NB4 (cell line): Measurements from ENCODE around the gene COA8.

Experiments
- DNase-seq: peaks from one replicate; pipeline ENCODE4 v3.0.0; 2010; ENCODE audit warnings: low read depth
- H3K4me3 ChIP-seq: one replicate; pipeline ENCODE4 v1.5.1; 2011; ENCODE audit warnings: mild to moderate bottlenecking, low read depth, low read length, moderate library complexity
- MYC ChIP-seq: IDR thresholded peaks from 2 replicates; pipeline ENCODE4 v1.6.1; 2011; ENCODE audit warnings: low read depth, low read length
- POLR2A ChIP-seq: IDR thresholded peaks from 2 replicates; pipeline ENCODE4 v1.6.1; 2011; ENCODE audit warnings: mild to moderate bottlenecking; ENCODE audit not compliant: insufficient read length; ENCODE audit errors: extremely low read depth
- TF ChIP-seq, protein P1 (sequence below): IDR thresholded peaks from one replicate; pipeline ENCODE4 v1.5.1; 2012; ENCODE audit warnings: low read depth, low read length
- TF ChIP-seq, protein P2 (sequence below): IDR thresholded peaks from 2 replicates; pipeline ENCODE4 v1.6.1; 2011; ENCODE audit warnings: low read depth, low read length

The COA8 gene

DNA sequence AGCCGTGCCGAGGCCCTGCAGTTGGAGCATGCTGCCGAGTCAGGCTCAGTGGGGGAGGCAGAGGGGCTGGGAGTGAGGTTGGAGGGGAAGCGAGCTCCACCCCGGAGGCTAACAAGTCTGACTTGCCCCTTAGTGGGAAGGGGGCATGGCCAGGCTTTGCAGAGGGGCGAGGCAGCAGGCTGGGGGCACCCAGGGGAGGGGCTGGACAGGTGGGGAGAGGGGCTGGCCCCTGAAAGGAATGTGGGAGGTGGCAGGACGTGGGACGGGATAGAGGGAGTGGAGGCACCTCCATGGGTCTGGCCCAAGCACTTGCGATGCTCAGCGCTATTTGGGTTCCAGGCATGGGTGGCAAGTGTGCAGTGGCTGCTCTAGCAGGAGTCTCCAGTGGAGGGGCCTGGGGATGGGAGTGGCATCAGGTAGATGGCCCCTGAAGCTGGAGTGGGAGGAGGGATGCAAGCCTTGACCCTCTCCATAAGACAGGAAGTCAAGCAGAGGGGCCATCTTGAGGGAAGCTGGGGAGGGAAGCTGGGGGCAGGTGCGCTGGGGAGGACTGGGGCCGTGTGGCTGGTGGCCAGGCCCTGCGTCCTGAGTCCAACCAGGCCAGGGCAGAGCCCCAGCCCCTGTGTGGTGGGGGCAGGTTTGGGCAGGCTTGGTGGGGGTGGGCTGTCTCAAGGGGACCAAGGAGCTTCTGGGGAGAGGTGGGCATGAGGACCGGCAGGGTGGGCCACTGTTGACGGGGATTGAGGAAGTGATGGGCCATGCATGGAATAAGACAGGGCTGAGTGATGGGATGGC lies 31.1 kb upstream of the COA8 start:
- DNase-seq = no peak
- H3K4me3 ChIP-seq = no peak overlapping the region
- TF ChIP-seq POLR2A (no peak), MYC (no peak)
- TF ChIP-seq, protein P1, sequence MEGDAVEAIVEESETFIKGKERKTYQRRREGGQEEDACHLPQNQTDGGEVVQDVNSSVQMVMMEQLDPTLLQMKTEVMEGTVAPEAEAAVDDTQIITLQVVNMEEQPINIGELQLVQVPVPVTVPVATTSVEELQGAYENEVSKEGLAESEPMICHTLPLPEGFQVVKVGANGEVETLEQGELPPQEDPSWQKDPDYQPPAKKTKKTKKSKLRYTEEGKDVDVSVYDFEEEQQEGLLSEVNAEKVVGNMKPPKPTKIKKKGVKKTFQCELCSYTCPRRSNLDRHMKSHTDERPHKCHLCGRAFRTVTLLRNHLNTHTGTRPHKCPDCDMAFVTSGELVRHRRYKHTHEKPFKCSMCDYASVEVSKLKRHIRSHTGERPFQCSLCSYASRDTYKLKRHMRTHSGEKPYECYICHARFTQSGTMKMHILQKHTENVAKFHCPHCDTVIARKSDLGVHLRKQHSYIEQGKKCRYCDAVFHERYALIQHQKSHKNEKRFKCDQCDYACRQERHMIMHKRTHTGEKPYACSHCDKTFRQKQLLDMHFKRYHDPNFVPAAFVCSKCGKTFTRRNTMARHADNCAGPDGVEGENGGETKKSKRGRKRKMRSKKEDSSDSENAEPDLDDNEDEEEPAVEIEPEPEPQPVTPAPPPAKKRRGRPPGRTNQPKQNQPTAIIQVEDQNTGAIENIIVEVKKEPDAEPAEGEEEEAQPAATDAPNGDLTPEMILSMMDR = no peak
- TF ChIP-seq, protein P2, sequence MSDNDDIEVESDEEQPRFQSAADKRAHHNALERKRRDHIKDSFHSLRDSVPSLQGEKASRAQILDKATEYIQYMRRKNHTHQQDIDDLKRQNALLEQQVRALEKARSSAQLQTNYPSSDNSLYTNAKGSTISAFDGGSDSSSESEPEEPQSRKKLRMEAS = no peak

DNA sequence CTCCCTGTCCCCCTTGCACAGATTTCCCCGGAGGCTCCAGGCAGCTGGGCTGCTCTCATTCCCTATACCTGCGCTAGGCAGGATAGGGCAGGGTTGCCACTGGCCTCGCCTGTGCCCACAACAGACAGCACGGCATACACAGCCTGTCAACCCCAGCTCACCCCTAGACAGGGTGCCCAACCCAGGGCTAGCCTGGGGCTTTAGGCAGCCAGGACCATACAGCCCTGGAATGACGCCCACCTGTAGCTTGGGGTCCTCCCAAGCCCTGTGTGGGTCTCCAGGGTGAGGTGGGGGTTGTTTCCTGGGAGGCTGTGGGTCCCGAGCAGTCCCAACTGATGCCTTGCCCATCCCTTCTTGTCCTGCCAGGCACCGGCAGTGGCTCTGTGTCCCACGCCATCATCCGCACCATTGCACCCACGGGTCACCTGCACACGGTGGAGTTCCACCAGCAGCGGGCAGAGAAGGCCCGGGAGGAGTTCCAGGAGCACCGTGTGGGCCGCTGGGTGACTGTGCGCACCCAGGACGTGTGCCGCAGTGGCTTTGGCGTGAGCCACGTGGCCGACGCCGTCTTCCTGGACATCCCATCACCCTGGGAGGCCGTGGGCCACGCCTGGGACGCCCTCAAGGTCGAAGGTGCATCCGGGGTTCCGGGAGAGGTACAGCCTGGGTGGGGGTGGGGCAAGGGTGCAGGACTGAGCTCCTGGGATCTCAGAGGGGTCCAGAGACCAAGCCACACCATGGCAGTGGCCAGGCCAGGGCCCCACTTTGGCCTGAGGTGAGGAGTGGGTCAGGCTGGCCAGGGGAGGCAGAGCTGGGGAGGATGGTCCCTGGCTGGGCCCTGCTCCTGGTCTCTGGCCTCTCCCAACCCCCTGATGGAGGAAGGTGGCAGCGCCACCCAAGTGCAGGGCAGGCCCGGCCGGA lies 30.3 kb upstream of the COA8 start:
- H3K4me3 ChIP-seq = no peak overlapping the region
- no peak for DNase-seq
- TF ChIP-seq MYC = no peak
- TF ChIP-seq, protein P1 = no peak
- no peak for TF ChIP-seq POLR2A
- TF ChIP-seq, protein P2 = no peak

DNA sequence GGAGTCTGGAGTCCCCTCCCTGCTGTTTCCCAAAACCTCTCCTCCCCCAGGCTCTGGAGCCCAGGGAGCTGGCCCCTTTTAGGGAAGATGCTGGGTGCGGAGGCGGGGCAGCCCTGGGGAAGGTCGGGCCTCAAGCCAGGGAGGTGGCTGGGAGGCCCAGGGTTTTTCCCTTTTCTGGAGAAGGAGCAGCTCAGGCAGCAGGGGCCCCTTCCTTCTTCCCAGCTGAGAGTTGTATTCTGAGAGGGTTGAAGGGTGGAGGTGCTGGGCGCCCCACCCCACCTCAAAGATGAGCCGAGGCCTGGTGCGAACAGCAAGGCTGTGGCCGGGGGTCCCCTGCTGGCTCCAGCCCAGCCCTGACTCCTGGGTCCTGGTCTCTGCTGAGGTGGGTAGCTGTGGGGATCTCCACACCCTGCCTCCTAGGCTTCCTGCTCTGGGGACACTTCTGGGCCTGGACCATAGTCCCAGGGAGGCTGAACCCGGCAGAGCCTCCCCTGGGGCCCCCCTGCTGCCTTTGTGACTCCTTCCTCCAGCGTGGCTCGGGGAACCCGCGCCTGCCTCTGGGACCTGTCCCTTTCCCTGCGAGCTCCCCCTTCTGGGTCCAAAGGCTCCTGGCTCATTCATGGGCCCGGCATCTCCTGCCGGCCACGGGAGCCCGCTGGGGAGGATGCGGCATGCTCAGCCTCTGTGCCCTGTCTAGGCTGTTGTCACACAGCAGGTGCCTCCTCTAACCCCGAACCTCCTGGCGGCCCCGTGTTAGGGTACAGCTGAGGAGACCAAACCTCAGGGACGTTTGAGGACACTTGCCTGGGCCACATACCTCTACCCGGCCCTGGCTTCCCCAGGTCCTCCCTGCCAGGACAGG lies 29.4 kb upstream of the COA8 start:
- TF ChIP-seq, protein P2 = no peak
- no peak for TF ChIP-seq POLR2A
- no peak for TF ChIP-seq MYC
- TF ChIP-seq, protein P1 = no peak
- no peak for DNase-seq

DNA sequence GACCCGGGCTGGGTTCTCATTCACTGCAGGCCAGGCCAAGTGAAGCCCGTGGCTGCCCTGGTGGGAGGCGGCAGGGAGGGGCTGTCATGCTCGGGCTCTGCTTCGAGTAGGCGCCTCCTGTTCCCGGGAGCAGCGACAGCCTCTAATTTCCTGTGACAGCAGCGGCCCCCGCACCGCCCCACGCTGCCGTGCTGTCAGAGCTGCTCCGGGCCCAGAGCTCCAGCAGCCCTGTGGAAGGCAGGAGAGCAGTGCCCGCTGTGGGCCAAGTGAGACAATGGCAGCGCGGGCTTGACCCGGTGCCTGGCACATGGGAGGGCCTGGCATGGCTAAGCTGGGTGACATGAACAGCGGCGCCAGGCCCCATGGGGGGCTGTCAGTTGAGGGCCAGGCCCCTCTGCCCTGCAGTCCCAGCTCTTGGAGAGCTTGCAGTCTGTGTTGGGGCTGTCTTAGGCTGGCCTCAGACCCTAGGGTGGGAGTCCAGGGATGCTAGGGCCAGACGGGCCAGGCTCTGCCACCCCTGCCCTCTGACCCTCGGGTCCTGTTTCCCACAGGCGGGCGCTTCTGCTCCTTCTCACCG lies 28.7 kb upstream of the COA8 start:
- no peak for DNase-seq
- H3K4me3 ChIP-seq = no peak overlapping the region
- TF ChIP-seq POLR2A = no peak
- TF ChIP-seq, protein P2 = no peak
- TF ChIP-seq MYC = no peak
- TF ChIP-seq, protein P1 = no peak

More for the DNA sequence above, 29.4 kb upstream of the COA8 start:
- H3K4me3 ChIP-seq = no peak overlapping the region

DNA sequence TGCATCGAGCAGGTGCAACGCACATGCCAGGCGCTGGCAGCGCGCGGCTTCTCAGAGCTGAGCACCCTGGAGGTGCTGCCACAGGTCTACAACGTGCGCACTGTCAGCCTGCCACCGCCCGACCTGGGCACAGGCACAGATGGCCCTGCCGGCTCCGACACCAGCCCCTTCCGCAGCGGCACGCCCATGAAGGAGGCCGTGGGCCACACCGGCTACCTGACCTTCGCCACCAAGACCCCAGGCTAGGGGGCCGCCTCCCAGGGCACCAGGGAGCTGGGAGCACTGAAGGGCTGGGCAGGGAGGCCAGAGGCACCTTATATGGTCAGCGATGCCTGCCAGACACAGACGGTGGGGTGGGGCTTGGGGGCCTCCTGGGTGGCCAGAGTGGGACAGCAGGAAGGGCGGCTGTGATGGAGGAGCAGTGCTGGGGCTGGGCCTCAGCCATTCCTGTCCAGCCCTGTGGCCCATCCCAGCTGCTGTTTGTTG lies 28.1 kb upstream of the COA8 start:
- DNase-seq = no peak

More for the DNA sequence above, 28.1 kb upstream of the COA8 start:
- H3K4me3 ChIP-seq = no peak overlapping the region
- TF ChIP-seq, protein P2 = no peak
- no peak for TF ChIP-seq POLR2A
- TF ChIP-seq, protein P1 = no peak
